Fibroblast of upper back skin (primary cell): ENCODE results near the gene BEAN1.
A peak's percentile ranks its signal among the peaks of the same experiment; 100 is the strongest.

Experiments
- DNase-seq: peaks from one replicate; pipeline ENCODE4 v3.0.0-alpha.2; 2013

The BEAN1 gene

GRCh38 chr16:66427036-66427860, at the start of gene BEAN1:
Gene BEAN1 (plus strand): TSS chr16:66427295. CDS start chr16:66437677, 10,382 bp downstream.
- DNase-seq = no peak

GRCh38 chr16:66377324-66377723, 49.8 kb upstream of the BEAN1 start:
- no peak for DNase-seq

GRCh38 chr16:66378741-66379570, 48.1 kb upstream of the BEAN1 start:
- DNase-seq = no peak

- DNase-seq = no peak
Measured at GRCh38 chr16:66379571-66379941, 47.5 kb upstream of the BEAN1 start.

GRCh38 chr16:66380421-66380820, 46.7 kb upstream of the BEAN1 start:
- DNase-seq = no peak

- no peak for DNase-seq
Measured at GRCh38 chr16:66381585-66382170, 45.4 kb upstream of the BEAN1 start.

- DNase-seq = peak; percentile 84
Measured at GRCh38 chr16:66382171-66382965, 44.7 kb upstream of the BEAN1 start.

- DNase-seq = peak; percentile 82
Measured at GRCh38 chr16:66382966-66383299, 44.2 kb upstream of the BEAN1 start.

- DNase-seq = no peak
Measured at GRCh38 chr16:66383551-66383950, 43.5 kb upstream of the BEAN1 start.

- no peak for DNase-seq
Measured at GRCh38 chr16:66385415-66385814, 41.7 kb upstream of the BEAN1 start.

GRCh38 chr16:66386629-66387622, 40.2 kb upstream of the BEAN1 start:
- no peak for DNase-seq

- DNase-seq = no peak
Measured at GRCh38 chr16:66387817-66388332, 39.2 kb upstream of the BEAN1 start.

GRCh38 chr16:66388350-66389139, 38.5 kb upstream of the BEAN1 start:
- no peak for DNase-seq

- no peak for DNase-seq
Measured at GRCh38 chr16:66389256-66390176, 37.6 kb upstream of the BEAN1 start.

GRCh38 chr16:66390346-66391108, 36.6 kb upstream of the BEAN1 start:
- DNase-seq = no peak

- DNase-seq = no peak
Measured at GRCh38 chr16:66391726-66392670, 35.1 kb upstream of the BEAN1 start.

GRCh38 chr16:66395806-66396555, 31.1 kb upstream of the BEAN1 start:
- no peak for DNase-seq
